Cerebellar cortex (tissue), 1 donor: ENCODE data around the gene COL9A1.

Source experiments
- DNase-seq: peaks from one replicate; pipeline ENCODE4 v3.0.0-alpha.2; 2015; ENCODE audit warnings: low spot score

Gene COL9A1

GRCh38 chr6:70171236-70171635 is 131.6 kb downstream of the COL9A1 start:
- no peak for DNase-seq

GRCh38 chr6:70168681-70169377 is 134.1 kb downstream of the COL9A1 start:
- no peak for DNase-seq
